Lower leg skin (tissue), 4 donors: ENCODE measurements around the gene TIMP2. TPM values are rescaled to one million over a fixed set of nuclear protein-coding genes. Genes with fewer than 3 reads are reported as not detected.
"Not testable (repeated sequence)": the region's sequence is repeated elsewhere in the genome, so short reads cannot be mapped to it uniquely, and the experiment has no call there.

Experiments used
- DNase-seq, 2 donors: peaks; one replicate each; pipeline ENCODE4 v3.0.0-alpha.2; 2019; ENCODE audit warnings: low spot score in 2 of 2
- H3K4me3 ChIP-seq: fragments of 200-600 bp; sonication (generic); 2 replicates; pipeline ENCODE4 v1.5.1; 2017; ENCODE audit warnings: mild to moderate bottlenecking, low read depth; ENCODE audit not compliant: poor library complexity, severe bottlenecking
- POLR2A ChIP-seq, 2 donors: fragments of 450-650 bp; IDR thresholded peaks; one replicate each; pipeline ENCODE4 v1.6.1; 2016 to 2017; ENCODE audit warnings: antibody characterized with exemption in 2 of 2, mild to moderate bottlenecking in 1 of 2, moderate library complexity in 1 of 2
- WGBS, 2 donors: methylation state at CpG; one replicate each; pipeline ENCODE4 v1.1.5; 2018; 5-methylcytosine and 5-hydroxymethylcytosine counted together
- intact Hi-C: fragments of 100-400 bp; cut with DNase I; formaldehyde crosslinking; loops from one replicate; pipeline ENCODE4 v1.15.0; 2023; ENCODE audit warnings: low total_unique reads
- total RNA-seq, 4 donors: library from RNA; depleted of rRNA; stranded (reverse); fragments of >200 nt; gene quantifications; one replicate each; pipeline ENCODE4 v1.1.0, GENCODE V29; 2016
- TF ChIP-seq, protein P1 (sequence below), 3 donors: fragments of 450-650 bp; IDR thresholded peaks; one replicate each; pipeline ENCODE4 v1.5.1; 2016; ENCODE audit warnings: antibody characterized with exemption in 3 of 3, mild to moderate bottlenecking in 3 of 3, moderate library complexity in 2 of 3

The TIMP2 gene
- total RNA-seq, 4 donors from 2014 or later = 69.7 to 203 (median 94.8) TPM

DNA sequence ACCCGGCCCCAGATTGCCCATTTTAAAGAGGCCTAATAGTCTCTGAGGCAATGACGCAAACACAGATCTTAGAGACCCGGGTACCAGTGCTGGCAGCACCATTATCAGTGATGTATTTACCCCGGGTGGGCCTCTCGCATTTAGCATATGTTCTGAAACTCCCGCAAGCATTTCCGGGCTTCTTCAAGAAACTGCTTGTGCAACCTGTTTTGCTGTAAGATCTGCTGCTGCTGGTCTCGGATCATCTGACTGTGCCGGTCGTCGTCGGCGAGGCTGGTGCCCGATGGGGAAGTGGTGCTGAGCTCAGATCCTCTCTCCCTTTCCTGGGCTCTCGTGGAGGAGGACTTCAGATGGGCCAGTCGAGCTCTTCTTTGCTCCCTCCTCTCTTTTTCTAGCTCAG, 34.7 kb downstream of the TIMP2 start:
- 78 to 86% methylated on average over 16 of the region's 16 CpGs for WGBS, 2 donors
- intact Hi-C loops = no loop called here

DNA sequence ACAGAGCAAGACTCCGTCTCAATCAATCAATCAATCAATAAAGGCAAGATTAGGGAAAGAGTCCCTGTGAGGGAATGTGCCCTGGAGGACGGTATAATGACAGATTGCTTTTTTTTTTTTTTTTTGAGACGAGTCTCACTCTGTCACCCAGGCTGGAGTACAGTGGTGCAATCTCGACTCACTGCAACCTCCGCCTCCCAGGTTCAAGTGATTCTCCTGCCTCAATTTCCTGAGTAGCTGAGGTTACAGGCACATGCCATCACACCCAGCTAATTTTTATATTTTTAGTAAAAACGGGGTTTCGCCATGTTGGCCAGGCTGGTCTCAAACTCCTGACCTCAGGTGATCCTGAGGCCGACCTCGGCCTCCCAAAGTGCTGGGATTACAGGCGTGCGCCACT, 35.1 kb downstream of the TIMP2 start:
- DNase-seq, intact Hi-C loops, H3K4me3 ChIP-seq: not testable (repeated sequence)
- WGBS, 2 donors = 79 to 94% methylated on average over 11 of the region's 11 CpGs

More for the DNA sequence above, 34.7 kb downstream of the TIMP2 start:
- no peak for TF ChIP-seq POLR2A (IDR thresholded peaks at IDR 0.05)
- TF ChIP-seq, protein P1, sequence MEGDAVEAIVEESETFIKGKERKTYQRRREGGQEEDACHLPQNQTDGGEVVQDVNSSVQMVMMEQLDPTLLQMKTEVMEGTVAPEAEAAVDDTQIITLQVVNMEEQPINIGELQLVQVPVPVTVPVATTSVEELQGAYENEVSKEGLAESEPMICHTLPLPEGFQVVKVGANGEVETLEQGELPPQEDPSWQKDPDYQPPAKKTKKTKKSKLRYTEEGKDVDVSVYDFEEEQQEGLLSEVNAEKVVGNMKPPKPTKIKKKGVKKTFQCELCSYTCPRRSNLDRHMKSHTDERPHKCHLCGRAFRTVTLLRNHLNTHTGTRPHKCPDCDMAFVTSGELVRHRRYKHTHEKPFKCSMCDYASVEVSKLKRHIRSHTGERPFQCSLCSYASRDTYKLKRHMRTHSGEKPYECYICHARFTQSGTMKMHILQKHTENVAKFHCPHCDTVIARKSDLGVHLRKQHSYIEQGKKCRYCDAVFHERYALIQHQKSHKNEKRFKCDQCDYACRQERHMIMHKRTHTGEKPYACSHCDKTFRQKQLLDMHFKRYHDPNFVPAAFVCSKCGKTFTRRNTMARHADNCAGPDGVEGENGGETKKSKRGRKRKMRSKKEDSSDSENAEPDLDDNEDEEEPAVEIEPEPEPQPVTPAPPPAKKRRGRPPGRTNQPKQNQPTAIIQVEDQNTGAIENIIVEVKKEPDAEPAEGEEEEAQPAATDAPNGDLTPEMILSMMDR (IDR thresholded peaks at IDR 0.05) = no peak
- peak; percentile 68 to 93 for DNase-seq
- no peak overlapping the region for H3K4me3 ChIP-seq

DNA sequence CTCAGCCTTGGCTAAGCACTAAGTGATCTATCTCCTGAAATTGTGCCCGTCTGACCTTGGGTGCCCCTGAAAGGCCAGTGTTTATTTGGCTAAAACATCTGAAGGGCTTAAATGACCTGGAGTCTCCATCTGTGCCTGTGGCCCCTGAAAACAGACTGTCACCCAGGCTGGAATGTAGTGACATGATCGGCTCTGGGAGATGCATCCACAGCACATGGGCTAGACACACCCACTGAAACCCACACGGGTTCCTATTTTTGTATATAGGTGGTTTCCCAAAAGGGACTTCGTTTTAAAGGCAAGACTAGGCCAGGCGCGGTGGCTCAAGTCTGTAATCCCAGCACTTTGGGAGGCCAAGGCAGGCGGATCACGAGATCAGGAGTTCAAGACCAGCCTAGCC, 35.7 kb downstream of the TIMP2 start:
- DNase-seq = no peak
- 62 to 63% methylated on average over 8 of the region's 8 CpGs for WGBS, 2 donors
- no peak for TF ChIP-seq POLR2A (IDR thresholded peaks at IDR 0.05)
- TF ChIP-seq, protein P1 (IDR thresholded peaks at IDR 0.05) = no peak
- intact Hi-C loops = no loop called here
- H3K4me3 ChIP-seq = no peak overlapping the region

DNA sequence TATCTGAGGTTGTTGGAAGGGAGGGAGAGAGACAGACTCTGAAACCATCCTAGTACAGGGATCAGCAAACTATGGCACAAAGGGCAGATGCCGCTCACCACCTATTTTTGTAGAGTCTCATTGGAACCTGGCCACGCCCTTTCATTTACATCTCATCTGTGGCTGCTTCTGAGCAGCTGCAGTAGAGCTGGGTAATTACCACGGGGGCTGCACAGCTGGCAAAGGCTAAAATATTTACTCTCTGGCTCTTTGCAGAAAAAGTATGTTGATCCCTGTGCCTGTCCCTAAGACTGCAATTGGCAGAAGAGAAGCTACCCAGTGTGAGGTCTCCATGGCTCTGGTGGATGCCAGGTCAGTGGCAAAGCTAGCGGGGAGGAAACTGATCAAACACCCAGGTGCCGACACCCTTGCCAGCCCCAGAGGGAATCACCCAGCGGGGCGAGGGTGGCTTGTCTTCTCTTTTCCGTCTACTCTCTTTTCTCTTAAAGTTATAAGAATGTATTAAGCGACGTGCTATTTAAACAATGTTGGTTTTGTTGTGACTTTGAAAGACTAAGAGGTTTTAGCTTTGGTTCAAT, 36.2 kb downstream of the TIMP2 start:
- DNase-seq = no peak
- no peak for TF ChIP-seq POLR2A (IDR thresholded peaks at IDR 0.05)
- TF ChIP-seq, protein P1 (IDR thresholded peaks at IDR 0.05) = no peak
- WGBS, 2 donors = 68 to 69% methylated on average over 10 of the region's 10 CpGs

DNA sequence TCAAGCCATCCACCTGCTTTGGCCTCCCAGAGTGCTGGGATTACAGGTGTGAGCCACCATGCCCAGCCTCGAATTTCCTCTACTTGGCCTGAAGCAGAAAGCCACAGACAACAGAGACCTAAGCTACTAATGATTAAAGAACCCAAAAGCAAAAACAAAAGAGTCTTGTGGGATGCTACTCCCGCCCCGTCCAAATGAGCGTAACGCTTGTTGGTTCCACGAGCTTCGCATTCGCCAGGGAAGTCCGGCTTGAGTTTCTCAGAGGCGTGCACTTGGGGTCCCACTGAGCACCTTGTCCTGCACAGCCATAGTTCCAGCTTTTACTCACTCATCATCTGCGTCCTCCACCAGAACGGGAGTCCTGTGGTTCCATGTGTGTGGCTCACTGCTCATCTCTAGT, 38.2 kb downstream of the TIMP2 start:
- WGBS, 2 donors = 93 to 97% methylated on average over 12 of the region's 12 CpGs
- H3K4me3 ChIP-seq = no peak overlapping the region
- TF ChIP-seq POLR2A (IDR thresholded peaks at IDR 0.05) = no peak
- TF ChIP-seq, protein P1 (IDR thresholded peaks at IDR 0.05) = no peak
- no peak for DNase-seq
- intact Hi-C loops = no loop called here

More for the DNA sequence above, 36.2 kb downstream of the TIMP2 start:
- intact Hi-C loops = no loop called here
- no peak overlapping the region for H3K4me3 ChIP-seq

DNA sequence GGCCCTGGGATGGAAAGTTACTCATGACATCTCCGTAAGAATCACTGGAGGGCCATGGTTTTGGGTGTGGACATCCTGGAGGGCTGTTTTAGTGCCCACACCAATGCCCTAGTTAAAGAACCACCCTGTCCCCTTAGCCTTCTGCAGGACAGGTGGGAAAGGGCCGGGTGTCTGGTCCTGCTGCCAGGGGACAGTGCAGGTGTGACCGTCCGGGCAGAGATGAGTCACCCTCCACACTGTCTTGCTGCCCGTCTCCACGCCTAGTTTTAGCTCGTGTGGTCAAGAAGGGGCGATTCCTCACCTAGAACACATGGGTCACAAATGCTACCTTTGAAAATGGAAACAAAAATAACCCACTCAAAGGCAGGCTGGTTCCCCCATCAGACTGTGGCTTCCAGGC, 39.2 kb downstream of the TIMP2 start:
- TF ChIP-seq POLR2A (IDR thresholded peaks at IDR 0.05) = no peak
- TF ChIP-seq, protein P1 (IDR thresholded peaks at IDR 0.05) = no peak
- WGBS, 2 donors = 79 to 87% methylated on average over 8 of the region's 8 CpGs
- intact Hi-C loops = no loop called here
- no peak overlapping the region for H3K4me3 ChIP-seq
- no peak for DNase-seq
